IMR-90 (cell line): Measurements from ENCODE around the gene PIN1. TPM values are rescaled to one million over a fixed set of nuclear protein-coding genes. Genes with fewer than 3 reads are reported as not detected.

Experiments
- microRNA-seq, 2 experiments: library from miRNA; stranded (forward) in 1 of 2; unstranded in 1 of 2; fragments of 10-50 nt in 1 of 2; fragments of <30 nt in 1 of 2; gene quantifications in 1 of 2; microRNA quantifications in 1 of 2; one replicate each; pipeline versions ENCODE3 to v1.1.0; 2013 to 2020; ENCODE audit not compliant: insufficient read depth in 1 of 2, insufficient read length in 1 of 2, unreplicated experiment in 1 of 2
- polyA plus RNA-seq, 3 experiments: library from polyadenylated mRNA; depleted of rRNA; stranded (reverse); fragments of >200 nt; gene quantifications; 2 replicates each; pipeline ENCODE4 v1.2.3, GENCODE V29; 2012; ENCODE audit warnings: low replicate concordance in 1 of 3
- small RNA-seq, 5 experiments: library from RNA; depleted of rRNA; stranded (forward); fragments of <200 nt; gene quantifications; one replicate each; pipeline ENCODE3, GENCODE V24; 2012
- total RNA-seq: library from RNA; depleted of rRNA; stranded (reverse); fragments of >200 nt; gene quantifications from 2 replicates; pipeline ENCODE4 v1.2.3, GENCODE V29; 2012; rRNA removed

The PIN1 gene
- total and polyA plus RNA-seq, 2 of the 4 experiments (the other 2 are of a cell fraction) = 76.0 to 105 TPM

Small RNAs within 50 kb of the gene (microRNA-seq; reads per million reads assigned to microRNA genes)
- not detected for gene RF00156 (ENCODE audit: insufficient read depth, insufficient read length)

Small RNAs within 50 kb of the gene (small RNA-seq; reads per million reads assigned to genes)
- 0 to 0.18 (median 0) reads per million in 5 experiments for gene RF00156

Other genes with a start within 250 kb of the PIN1 start
- 38.9 TPM in 2 replicates for gene ZNF561, start 214.1 kb upstream of the PIN1 start, total RNA-seq
- 15.9 and 22.5 TPM in 2 replicates for gene ZNF561, start 214.1 kb upstream of the PIN1 start, polyA plus RNA-seq (2012; rRNA removed)
- gene ZNF562, start 160.2 kb upstream of the PIN1 start, total RNA-seq = 41.7 and 43.7 TPM in 2 replicates
- gene ZNF562, start 160.2 kb upstream of the PIN1 start, polyA plus RNA-seq (2012; rRNA removed) = 3.7 and 5.2 TPM in 2 replicates
- gene ZNF846, start 66.6 kb upstream of the PIN1 start, total RNA-seq = 5.3 and 6.5 TPM in 2 replicates
- 4.6 and 5.7 TPM in 2 replicates for gene ZNF846, start 66.6 kb upstream of the PIN1 start, polyA plus RNA-seq (2012; rRNA removed)
- 8.1 and 8.9 TPM in 2 replicates for gene FBXL12, start 16.2 kb upstream of the PIN1 start, total RNA-seq
- 42.6 and 47.6 TPM in 2 replicates for gene FBXL12, start 16.2 kb upstream of the PIN1 start, polyA plus RNA-seq (2012; rRNA removed)
- 371 and 434 TPM in 2 replicates for gene UBL5, start 7.4 kb upstream of the PIN1 start, total RNA-seq
- 1,091 and 1,179 TPM in 2 replicates for gene UBL5, start 7.4 kb upstream of the PIN1 start, polyA plus RNA-seq (2012; rRNA removed)
- 2.2 and 2.7 TPM in 2 replicates for gene OLFM2, start 101.2 kb downstream of the PIN1 start, total RNA-seq
- 5.1 and 6.2 TPM in 2 replicates for gene OLFM2, start 101.2 kb downstream of the PIN1 start, polyA plus RNA-seq (2012; rRNA removed)
- gene COL5A3, start 175.2 kb downstream of the PIN1 start, total RNA-seq = 0.54 and 0.56 TPM in 2 replicates
- 1.5 TPM in 2 replicates for gene COL5A3, start 175.2 kb downstream of the PIN1 start, polyA plus RNA-seq (2012; rRNA removed)
- gene RDH8, start 178.2 kb downstream of the PIN1 start, total RNA-seq = 0.18 TPM in 1 of 2 replicates, not detected in the other
- gene RDH8, start 178.2 kb downstream of the PIN1 start, polyA plus RNA-seq (2012; rRNA removed) = not detected in 2 replicates